HG02884 (cell line): ENCODE measurements around the gene PXYLP1.

Experiments
- ATAC-seq: cut with Tn5 transposase; IDR thresholded peaks from one replicate; pipeline ENCODE4 v1.9.1; 2021; ENCODE audit warnings: mild to moderate bottlenecking, moderate library complexity; ENCODE audit not compliant: unreplicated experiment

PXYLP1 gene

DNA sequence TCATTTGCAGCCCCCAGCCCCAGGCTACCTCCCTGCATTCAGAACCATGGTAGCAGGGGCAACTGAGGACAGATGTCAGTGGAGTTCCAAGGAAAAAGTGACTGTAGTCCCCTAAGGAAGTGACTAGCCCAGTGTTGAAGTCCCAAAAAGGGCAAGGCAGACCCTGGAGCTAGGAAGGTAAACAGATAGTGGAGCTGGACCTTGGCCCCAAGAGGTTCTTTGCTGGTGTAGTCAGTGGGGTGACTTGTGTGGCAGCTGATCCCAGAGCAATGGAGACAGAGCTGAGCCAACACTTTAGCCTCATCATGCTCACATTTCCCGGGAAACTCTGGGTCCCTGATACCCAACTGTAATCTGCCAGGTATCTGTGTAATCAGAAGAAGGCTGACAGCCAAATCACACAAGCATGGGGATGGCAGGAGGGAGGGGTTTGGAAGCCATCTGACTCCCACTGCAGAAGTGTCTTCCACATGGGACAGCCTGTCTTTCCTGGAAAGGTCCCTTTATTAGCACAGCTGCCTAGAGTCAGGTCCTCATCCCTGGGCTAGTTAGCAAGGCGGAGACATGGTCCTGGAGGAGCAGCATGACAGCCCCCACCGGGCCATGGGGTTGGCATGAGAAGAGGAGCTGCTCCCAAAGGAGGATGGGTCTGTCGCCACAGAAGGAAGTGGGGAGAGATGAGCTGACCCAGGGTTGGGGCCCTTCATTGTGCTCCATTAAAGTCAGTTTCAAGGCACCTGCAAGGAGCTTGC is 39.8 kb downstream of the PXYLP1 start:
- ATAC-seq = no peak

DNA sequence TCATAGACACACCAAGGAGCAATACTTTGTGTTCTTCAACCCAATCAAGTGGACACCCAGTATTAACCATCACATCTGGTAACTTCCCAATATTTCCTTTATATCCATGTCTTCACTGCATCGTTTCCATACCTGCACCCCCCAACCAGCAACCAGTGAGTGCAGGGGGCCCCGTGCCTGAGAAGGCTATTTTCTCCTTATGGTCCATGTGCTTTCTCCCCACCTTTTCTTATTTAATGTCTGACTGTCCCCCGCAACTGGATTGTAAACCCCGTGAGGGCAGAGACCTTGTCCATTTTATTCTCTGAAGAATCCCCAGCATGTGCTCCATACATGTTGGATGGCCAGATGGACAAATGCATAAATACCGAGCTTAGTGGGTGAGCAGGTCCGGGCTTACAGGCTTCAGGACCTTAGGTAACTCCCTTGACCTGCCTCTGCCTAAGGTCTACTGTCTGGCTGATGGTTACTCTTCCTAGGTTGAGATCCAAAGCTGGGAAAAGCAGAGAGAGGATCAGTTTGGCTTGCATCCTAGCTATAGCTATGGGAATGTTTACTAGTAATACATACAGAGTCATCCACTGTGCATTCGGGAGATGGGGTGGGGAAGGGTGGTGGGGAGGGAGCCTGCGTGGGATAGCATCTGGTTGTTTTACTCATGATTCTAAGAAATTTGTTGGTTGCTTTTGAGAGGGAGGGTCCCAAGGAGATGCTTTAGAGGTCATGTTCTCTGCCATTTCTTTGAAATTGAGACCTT is 41.5 kb downstream of the PXYLP1 start:
- ATAC-seq = no peak

DNA sequence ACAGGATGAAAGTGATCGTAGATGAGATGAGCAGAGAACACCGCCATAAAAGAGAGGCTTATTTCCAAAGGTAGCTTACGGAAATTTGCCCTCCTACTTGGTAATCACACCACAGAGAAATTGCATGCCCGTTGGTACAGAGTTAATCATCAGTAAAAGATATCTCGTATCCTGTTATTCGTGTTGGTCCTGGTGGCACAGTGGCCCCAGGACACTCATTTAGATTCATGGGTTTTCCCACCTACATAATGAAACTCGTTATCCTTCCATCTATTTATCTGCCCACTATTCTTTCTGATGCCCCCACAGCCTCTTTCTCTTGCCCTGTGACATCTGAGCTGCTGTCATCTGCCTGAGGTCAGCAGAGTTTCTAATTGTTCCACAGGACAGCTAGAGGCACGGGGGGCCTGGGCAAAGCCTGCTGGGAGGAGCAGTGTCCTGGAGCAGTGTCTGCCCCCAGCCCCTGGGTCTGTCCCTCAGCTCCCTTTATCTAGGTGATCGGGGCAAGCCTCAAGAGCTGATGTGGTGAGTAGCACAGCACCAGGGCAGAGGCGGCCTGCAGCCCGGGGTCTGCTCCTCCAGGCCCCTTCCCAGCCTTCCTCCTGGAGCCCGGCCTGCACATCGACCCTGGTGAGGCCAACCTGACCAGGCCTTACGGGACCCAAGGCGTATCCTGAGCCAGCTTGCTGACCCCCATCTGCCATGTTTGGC is 42.2 kb downstream of the PXYLP1 start:
- no peak for ATAC-seq

DNA sequence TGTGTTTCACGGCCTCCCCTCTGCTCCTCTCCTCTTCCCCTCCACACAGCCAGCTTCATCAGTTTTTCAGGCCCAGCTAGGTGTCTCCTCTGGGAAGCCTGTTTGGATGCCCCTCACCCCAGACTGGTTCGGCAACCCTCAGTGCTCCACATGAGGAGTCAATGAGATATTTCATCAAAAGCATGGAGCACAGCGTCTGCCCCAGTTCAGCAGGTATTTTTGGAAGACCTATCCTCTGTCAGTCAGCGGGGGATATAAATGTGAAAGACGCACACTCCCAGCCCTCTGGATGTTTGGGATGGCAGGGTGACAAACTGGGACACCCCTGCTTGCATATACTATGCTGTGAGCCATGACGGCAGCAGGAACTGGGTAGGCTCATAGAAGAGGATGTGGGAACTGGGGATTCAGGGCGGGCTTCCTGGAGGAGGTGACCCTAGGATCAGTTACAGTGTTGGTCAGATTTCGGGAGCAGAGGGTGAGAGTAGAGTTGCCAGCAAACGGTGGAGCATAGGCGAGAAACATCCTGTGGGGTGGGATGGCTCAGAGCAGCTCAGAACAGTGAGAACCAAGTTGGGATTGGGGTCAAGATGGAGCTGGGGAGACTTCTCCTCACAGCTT is 42.9 kb downstream of the PXYLP1 start:
- no peak for ATAC-seq

DNA sequence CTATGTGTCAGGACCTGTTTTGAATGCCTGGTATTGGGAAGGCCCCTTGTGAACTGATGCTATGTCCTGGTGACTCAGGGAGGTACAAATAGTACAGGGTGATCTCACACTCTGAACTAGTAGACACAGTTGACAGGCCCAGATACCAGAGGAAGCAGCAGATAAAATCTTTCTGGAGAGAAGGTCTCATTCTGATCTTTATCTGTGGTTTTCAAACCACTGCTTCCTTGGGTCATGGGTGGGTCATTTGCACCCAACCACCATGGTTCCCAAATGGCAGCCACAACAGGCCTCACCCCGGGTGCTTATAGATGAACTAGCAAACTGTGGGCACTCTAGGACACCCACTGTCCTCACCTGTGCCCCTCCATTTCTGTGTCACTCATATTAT is 43.4 kb downstream of the PXYLP1 start:
- ATAC-seq = peak; percentile 69

DNA sequence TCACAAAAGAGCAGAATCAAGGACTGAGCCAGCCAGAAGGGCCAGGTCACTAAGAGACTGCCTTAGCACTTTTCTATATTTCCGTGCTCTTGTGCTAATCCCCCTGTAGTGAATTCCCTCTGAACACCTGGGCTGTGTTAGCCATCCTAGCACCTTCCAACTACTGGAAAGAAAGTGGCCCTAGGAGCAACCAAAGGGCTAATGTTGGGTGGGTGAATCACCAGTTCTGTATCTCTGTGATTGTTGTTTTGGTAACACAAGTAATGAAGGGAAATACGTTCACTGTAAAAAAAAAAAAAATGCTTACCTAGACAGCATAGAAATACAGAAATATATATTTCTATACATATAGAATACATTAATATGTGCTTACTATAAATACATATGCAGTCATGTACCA is 43.9 kb downstream of the PXYLP1 start:
- ATAC-seq = no peak

DNA sequence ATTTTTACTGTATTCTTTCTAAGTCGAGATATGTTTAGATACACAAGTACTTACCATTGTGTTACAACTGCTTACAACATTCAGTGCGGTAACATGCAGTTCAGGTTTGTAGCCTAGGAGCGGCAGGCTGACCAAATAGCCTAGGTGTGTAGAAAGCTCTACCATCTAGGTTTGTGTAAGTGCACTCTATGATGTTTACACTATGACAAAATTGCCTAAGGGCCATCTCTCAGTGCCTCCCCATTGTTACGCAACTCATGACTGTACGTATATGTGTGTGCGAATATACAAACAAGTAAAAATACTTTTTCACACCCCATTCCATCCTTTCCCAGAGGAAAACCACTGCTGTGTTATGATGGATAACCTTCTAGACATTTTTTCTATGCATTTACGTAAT is 44.3 kb downstream of the PXYLP1 start:
- no peak for ATAC-seq

DNA sequence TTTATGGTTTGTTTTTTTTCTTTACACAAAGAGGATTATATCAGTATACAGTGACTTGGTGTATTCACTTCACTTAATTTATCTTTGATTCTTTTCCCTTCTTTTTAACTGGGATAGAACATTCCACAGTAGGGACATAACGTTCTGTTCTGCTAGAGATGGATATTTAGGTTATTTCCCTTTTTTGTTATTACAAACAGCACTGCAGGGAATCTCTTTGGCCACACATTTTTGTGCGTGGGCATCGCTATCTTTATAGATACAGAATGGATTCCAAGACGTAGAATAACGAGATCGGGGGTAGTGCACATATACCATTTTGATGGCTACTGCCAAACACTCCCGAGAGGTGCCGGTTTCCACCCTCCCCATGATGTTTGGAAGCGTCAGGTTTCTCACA is 44.8 kb downstream of the PXYLP1 start:
- ATAC-seq = no peak

DNA sequence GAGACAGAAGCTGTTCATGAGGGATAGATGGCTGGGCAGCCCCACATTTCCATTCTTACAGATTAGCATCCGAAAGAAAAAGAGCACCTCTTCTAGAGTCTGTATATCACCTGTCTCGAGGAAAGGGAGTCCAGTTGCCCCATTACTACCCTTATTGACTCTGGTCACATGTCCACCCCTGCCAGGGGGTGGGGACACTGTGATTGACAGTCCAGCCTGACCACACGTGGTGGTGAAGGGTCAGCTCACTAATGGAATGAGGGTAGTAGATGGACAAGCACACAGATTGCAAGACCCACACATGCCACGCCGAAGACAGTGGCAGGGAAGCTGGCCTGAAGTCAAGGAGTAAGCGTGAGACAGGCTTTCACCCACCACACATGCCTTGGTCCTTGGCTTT is 45.8 kb downstream of the PXYLP1 start:
- ATAC-seq = no peak

DNA sequence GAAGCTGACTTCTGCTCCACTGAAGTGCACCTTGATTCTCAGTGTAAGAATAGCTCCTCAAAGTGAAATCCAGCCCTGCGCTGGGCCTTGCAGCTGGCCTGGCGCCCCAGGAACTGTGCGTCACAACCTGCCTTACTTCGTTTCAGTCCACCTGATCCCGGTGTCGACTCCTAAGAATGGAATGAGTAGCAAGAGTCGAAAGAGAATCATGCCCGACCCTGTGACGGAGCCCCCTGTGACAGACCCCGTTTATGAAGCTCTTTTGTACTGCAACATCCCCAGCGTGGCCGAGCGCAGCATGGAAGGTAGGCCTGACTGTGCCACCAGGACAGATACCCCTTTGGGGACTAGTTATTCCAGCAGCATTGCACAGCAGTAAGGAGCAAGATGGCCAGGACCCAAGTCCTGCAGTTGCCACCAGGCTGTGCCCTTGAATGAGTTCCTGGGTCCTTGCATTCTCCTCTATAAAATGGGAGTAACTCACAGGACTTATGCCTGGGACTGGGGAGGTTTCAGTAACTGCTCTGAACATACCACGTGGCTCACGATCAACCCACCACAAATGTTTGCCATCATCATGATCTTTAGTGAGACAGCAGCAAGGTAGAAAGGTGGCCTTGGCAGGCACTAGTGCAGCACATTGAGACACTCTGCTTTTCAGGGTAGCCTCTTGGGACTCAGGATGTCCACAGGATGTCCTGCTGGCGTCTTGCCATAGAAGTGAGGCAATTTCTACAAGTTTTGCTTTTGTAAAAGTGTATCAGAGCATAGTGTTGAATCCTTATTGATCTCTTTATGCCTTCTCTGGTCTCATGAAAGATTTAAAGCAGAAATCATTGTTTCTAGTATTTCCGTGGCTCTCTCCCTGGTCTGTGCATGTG is 46.8 kb downstream of the PXYLP1 start:
- ATAC-seq = no peak

DNA sequence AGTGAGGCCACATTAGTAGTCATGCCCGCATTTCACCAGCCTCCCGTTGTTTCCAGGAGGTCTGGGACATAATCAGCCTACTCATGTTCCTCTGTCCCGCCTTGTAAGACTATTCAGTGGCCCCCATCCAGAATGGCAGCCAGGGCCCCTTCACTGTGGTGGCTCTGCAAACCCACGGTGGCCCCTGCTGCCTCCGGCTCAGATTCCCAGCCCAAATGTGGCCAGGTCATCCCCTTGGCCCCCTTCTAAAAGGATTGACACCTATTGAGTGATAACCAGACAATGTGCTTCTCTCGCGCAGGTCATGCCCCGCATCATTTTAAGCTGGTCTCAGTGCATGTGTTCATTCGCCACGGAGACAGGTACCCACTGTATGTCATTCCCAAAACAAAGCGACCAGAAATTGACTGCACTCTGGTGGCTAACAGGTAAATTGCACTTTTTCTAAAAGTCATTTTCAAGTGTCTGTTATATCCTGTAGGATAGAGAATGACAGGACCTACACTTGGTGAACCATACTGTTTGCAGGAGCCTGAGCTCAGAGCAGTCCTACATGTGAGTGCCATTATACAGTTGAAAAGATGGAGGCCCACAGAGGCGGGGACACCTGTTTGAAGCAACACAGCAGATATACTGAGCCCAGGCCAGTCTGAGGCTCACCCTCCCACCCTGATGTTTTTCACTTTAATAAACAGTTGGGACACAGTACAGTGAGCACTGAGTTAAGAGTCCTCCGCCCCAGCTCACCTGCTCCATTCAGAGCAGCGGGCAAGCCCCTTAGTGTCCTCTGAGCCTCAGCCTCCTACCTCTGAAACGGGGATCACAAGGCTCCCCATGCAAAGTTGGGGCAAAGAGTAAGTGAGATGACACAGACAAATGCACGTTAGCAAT is 47.7 kb downstream of the PXYLP1 start:
- ATAC-seq = peak; percentile 64

DNA sequence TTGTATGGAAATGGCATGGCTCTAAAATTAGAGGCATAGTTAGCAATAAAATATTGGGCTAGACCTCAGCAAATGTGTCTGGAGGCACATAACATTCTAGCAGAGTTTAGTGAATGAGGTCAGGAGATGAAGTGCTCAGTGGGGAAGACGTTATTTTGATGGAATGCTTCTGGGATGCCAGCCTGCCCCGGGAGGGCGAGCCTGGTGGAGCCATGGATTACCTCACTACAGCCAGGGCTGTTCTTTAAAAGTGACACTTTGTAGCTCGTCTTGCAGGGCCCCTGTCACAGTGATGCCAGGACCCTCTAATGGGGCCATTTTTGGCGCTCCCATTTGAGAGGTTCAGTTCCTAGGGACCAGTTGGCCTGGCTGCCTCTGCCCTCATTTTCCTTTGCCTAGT is 48.5 kb downstream of the PXYLP1 start:
- ATAC-seq = no peak

DNA sequence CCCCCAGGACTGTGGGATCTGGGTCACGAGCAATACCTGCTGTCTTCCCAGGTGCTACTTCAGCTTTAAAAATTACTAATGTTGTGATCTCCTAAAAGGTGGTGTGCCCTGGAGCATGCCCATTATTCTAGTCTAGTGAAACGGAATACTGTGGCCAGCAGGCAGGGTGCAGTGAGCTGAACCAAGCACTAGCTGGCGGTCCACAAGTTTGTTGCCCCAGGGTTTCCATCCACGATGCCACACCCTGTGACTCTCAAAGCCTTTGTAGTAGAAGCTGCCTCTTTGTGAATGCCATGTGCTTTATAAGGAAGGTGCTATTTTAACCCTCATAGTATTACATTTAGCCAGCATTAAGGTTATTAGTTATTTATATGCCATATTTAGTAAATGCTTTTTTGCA is 49.1 kb downstream of the PXYLP1 start:
- ATAC-seq = no peak

DNA sequence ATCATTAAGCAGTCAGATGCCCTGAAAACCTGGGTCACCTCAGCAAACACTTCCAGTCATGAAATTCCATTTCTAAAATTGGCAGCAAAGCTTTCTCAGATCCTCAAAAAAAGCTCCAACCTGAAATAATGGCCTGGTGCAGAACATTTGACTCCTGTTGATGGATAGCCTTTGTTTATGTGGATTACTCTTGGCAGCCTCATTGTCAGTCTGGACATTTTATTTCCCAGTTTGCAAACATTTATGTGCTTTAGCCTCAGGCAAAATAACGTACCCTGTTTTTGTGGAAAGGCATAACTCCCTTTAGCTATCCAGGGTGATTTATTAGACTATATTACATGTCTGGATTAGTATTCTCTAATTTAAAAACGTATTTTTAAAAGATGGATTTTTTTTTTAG is 53.9 kb downstream of the PXYLP1 start:
- ATAC-seq = no peak

DNA sequence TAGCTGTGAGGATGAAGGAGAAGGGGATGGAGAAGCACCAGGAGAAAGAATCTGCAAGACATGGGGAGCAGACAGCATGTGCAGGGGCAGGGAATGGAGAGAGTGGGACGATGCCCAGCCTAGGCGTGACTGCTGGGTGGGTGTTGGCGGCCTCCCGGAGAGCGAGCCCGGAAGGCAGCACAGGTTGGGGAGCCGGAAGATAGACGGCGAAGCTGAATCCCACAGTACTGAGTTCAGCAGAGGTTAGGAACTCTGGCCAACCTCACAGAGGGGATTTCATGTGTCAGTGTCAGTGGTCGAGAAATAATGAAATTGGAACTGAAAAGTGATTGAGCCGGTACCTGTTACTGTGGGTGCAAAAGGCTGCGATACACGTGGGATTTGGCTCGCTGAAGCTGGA is 55.2 kb downstream of the PXYLP1 start:
- ATAC-seq = no peak

DNA sequence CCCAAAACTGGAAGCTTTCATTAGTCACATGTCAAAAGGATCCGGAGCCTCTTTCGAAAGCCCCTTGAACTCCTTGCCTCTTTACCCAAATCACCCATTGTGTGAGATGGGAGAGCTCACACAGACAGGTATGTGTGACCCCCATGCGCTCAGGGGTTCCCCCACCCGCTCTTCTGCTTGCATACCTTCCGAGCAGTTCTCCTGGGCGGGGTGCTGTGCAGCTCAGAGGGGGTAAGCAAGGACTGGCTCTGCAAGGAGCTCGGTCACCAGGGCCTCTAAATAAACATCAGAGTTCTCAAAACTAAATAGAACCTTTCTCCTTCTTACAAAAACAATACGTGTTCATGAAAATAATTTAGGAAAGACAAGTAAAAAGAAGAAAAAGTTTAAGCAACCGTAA is 55.7 kb downstream of the PXYLP1 start:
- no peak for ATAC-seq

DNA sequence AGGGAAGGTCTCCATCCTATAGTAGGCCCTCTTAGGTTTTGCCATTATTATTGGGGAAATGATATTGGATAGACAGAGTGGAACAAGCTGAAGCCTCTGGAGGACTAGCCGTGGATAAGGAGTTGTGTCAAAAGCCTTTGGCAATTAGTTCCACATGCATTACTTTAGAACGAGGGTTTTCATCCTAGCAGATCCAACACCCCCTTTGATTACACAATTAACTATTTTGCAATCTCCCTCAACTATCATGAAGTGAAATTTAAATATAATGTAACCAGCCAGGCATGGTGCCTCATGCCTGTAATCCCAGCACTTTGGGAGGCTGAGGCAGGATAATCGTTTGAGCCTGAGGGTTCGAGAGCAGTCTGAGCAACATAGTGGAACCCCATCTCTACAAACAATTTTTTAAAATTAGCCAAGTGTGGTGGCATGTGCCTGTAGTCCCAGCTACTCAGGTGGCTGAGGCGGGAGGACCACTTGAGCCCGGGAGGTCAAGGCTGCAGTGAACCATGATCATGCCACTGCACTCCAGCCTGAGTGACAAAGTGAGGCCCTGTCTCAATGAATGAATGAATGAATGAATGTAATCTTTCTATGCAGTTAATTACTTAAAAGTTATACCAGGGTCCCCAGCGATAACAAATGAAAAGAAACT is 56.8 kb downstream of the PXYLP1 start:
- ATAC-seq = no peak

DNA sequence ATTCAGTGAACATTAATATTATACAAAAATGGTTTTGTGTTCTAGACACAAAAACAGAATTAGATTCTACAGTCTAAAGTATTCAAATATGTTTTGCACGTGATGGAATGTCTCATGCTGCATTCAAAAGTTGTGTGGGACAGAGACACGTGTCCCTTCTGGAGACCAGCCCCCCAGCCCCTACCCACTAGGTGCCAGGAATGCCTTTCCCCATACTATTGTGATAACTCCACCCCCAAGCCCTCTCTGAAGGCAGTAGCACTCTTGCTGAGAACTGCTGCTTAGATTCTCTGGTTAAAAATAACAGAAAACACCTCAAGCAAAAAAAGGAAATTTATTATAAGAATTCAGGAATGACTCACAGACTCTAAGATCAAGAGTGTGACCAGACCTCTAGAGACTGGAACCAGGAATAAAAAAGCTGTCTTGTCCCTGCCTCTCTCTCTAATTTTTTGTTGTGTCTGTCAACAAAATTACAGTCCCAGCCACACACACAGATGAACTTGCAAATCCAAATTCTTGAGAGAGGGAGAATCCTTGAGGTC is 57.7 kb downstream of the PXYLP1 start:
- no peak for ATAC-seq
